GM18517 (cell line): ENCODE results near the gene MCFD2.
"Not testable (repeated sequence)": the region's sequence is repeated elsewhere in the genome, so short reads cannot be mapped to it uniquely, and the experiment has no call there.

Source experiments
- ATAC-seq: cut with Tn5 transposase; IDR thresholded peaks from one replicate; pipeline ENCODE4 v1.9.1; 2021; ENCODE audit warnings: mild to moderate bottlenecking, moderate library complexity; ENCODE audit not compliant: unreplicated experiment

Gene MCFD2

DNA sequence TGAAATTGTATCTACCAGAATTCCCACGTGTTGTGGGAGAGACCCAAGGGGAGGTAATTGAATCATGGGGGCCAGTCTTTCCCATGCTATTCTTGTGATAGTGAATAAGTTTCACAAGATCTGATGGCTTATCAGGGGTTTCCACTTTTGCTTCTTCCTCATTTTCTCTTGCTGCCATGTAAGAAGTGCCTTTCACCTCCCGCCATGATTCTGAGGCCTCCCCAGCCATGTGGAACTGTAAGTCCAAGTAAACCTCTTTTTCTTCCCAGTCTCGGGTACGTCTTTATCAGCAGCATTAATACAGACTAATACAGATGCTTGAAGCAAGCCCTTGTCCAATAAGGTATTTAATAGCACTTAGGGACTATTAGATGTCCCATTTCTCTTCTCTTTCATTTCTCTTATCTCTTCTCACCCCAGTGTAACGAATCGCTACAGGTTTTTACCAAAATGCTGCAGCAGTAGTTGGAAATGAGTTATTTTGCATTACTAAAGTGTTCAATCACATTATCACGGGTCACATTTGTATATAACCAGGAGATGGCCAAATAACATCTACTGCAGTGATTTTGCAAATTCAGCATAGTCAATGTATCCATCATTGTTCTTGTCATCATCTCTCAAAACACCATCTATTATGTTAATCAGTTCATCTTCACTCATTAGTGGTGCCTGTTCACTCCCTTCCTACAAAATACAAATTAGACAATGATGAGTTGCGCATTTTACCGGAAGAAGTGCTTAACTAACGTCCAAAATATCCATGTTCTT is 10.5 kb downstream of the MCFD2 start:
- ATAC-seq = not testable (repeated sequence)

DNA sequence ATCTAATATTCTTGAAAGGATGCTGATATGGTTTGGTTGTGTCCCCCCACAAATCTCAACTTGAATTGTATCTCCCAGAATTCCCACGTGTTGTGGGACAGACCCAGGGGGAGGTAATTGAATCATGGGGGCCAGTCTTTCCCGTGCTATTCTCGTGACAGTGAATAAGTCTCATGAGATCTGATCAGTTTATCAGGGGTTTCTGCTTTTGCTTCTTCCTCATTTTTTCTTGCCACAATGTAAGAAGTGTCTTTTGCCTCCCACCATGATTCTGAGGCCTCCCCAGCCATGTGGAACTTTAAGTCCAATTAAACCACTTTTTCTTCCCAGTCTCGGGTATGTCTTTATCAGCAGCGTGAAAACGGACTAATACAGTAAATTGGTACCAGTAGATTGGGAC is 12.6 kb downstream of the MCFD2 start:
- not testable (repeated sequence) for ATAC-seq

DNA sequence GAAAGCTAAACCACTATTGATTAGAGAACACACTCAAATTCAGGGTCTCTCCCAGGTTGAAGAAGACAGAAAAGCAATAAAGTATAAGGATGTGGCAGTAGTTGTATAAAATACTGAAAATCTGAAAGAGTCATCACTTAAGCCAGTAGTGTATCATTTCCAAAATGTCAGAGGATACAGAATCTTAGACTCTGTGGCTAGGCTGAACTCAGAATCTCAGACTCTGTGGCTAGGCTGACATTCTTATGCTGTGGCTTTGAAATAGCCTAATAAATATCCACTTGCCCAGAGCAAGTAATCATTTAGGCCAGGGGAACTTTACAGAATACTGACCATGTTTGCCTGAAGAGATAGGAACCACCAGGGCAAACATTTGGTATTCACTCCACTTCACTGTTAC is 13.1 kb downstream of the MCFD2 start:
- ATAC-seq = no peak

DNA sequence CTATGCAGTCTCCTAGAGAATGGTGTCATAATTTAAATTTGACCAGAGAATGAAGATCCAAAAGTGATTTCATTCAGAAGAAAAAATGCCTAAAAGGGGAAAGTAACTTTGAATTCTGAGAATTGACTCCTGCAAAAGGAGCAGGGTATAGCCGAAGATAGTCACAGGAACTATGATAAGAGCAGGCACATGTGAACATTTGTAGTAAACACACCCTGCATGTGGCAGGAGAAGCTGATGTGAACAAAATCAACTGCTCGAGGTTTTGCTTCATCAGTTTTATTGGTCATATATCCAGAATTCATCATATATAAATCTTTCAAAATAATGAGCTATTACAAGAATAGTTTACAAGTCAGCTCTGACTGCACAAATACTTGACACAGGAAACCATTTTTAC is 14.0 kb downstream of the MCFD2 start:
- no peak for ATAC-seq

DNA sequence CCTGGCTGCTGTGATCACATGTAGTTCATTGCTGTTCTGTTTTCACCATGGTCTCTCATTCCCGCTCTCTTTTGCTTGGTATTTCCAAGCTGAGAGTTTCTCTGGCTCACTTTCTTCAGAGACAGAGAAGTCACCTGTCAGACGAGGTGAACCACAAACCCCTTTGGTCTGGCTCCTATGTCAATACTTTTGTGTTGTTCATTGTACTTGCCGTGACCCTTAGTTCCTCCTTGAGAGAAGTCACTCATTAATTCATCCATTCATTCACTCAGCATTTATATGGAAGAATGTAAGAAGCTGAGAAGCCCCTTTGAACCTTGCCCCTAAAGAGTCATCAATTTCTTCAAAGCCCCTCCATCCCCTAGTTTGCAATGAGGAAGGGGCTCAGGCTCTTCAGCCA is 15.2 kb downstream of the MCFD2 start:
- ATAC-seq = no peak

DNA sequence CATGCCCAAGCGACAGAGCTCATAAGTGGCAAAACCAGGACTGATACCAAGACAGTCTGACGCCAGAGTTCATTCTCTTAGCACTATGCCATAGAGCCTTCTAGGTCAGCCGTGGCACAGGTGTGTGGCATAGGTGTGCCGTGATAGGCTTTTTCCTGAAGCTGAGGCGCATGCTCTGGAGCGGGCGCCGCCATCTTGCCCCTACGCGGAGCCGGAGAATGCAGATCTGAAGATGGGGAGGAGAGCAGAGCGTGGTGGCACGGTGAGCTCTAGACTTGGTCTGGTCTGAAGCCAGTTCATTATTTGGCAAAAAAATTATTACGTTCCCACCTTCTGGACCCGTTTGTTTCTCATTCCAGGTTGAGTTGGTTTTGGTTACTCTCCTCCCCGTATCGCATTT is 16.6 kb downstream of the MCFD2 start:
- no peak for ATAC-seq

DNA sequence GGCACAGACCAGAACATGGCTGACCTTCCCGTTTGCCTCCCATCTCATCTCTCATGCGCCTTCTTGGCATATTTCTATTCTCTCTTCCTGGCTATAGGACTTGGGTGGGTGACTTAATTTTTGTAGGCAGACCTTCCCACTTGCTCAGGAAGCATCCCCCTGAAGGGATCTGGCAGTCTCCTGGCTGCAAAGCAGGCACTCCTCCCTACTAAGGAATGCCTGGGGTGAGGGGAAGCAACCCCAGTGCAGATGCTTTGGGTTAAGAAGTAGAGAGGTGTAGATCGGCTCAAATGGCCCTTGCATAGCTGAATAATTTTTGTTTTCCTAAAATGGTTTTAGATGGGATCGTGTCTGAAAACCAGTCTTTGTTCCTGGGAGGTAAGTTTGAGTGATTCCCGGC is 17.6 kb downstream of the MCFD2 start:
- no peak for ATAC-seq

DNA sequence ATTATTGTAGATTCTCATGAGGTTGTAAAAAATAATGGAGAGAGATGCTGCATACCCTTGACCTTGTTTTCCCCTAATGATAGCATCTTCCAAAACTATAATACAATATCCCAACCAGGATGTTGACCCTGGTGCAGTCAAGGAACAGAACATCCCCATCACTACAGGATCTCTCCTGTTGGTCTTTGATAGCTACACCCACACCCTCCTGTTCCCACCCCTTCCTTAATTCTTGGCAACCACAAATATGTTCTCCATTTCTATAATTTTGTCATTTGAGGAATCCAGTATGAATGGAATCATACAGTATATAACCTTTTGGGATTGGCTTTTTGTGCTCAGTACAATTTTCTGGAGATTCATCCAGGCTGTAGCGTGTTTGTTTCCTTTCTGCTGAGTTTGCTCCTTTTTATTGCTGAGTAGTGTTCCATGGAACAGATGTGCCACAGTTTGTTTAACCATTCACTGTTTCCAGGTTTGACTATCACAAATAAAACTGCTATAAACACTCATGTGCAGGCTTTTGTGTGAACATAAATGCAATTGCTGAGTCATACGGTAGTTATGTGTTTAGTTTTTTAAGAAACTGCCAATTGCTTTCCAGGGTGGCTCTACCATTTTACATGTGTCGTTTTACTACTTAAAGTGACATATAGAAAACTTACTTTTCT is 22.2 kb downstream of the MCFD2 start:
- no peak for ATAC-seq

DNA sequence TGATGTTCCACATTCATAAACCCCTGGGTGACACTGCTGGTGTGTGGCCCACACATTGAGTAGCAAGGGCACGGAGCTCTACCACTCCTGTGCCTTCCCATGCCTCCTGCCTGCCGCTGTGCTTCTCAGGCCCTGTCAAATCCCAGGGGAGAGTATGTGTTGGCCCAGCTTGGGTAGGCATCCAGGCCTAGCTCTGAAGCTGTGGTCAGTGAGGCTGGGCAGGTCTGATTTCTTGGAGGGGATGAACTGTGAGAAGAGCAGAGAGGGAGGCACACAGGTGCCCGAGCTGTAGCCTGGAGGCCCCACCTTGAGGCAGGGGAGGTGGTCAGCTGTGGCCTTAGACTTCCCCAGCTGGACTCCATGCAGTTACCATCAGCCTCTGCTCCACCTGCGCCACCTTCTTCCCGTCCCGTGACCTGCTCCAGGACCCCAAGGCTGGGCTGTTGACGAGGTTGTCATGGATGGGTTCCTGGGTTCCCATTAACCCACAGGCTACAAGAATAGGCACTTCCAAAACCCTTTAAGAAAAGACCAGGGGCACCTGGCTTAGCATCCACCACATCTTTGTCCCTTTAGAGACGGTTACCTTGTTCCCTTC is 23.6 kb downstream of the MCFD2 start:
- ATAC-seq = no peak

DNA sequence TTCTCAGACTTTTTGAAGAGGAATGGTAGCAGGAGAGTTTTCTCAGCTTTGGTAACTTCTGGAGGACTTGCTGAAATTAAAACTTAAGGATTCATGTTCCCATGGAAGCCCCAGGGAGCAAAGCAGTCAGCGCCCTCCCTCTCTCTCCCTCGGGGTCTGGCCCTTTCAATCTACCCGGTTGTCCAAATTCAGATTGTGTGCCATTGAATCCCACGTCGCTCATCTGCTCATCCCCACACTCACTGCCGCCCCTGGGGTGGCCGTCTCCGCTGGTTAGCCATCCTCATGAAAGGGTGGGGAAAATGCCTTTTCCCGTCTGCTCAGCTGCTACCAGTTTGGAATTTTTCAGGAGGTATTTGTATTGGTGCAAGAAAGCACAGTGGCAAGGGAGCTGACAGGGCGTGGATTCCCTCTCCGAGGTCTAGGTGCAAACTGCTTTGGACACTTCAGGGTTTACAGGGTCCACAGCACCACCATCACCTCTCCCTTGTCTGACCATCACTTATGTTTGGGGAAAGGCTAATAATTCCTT is 27.1 kb downstream of the MCFD2 start:
- no peak for ATAC-seq

DNA sequence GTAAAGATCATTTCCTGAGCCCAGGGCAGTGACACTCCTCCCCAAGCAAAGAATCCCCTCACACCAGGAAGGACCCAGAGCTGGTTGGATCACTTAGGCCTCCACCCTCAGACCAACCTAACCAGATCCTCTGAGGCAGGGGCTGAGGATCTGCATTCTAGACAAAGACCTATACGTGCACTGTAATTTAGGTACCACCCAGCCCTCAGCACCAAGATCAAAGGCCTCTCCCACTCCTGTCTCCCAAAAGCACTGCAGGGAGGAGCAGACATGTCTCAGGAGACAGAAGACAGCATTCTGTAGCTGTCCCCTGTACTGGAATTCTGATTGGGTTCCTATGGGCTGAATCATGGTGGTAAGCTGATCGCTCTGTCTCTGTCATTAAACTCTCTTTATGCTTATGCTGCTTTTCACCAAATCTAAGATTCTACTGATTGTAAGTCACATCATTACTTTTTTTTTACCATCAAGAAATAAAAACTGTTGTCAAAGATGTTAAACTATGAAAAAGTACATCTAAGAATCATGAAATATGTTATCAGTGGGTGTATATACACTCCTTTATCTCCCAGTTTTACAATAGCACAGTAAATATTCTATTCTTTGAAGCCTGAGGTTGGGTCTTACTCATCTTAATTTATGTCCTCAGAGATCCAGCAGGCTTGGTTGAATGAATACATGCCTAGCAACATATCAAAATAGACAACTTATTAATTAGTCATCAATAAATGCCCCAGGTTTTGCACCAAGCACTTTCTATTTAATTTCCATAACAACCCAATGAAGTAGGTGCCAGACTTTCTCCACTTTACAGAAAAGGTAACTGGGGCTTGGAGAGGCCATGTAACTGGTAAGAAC is 28.3 kb downstream of the MCFD2 start:
- no peak for ATAC-seq

DNA sequence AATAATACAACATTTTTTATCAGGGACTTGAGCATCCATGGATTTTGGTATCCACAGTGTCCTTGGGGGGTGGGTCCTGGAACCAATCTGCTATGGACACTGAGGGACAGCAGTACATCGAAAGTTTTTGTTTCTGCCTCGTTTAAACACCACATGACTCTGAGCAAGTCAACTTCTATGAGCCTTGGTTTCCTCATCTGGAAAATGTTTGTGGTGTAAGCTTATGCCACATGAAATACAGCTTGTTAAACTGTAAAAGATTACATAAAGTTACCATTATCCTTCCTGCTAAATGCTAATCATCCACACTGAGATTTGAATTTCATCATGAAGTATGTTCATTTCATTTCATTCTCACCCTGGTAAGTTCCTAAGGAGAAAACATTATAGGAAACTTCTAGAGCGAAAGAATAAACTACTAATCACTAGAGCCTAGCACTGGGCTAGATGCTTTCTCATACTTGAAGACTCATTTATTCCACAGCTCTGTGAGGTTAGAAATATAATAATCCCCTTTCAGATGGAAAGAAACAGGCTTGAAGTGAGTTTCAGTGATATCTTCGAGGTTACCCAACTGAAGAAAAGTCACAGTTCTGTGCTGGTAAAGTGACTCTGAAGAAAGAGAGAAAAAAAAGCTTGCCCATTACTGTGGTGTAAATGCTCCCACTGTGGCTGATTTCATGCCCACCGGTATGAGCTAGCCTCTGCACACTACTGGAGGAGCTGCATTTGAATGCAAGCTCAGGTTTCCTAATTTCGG is 29.2 kb downstream of the MCFD2 start:
- ATAC-seq = no peak

DNA sequence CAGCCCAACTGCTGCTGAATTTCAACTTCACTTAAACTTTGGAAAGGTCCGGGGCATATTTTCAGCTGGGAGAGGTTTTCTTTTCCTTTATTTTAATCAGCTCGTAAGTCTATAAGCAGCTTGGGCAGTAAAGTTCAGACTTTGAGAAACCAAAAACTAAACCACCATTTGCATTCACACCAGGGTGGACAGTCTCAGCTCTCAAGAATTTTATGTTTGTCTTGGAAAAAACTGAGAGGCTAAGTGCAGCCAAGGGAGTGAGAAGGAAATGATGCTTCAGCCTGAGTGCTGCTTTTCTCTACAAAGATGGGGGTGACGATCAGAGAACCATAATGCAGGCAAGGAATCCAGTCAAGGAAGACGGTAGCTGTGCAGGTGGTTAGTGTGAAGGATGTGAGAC is 30.2 kb downstream of the MCFD2 start:
- ATAC-seq = no peak

DNA sequence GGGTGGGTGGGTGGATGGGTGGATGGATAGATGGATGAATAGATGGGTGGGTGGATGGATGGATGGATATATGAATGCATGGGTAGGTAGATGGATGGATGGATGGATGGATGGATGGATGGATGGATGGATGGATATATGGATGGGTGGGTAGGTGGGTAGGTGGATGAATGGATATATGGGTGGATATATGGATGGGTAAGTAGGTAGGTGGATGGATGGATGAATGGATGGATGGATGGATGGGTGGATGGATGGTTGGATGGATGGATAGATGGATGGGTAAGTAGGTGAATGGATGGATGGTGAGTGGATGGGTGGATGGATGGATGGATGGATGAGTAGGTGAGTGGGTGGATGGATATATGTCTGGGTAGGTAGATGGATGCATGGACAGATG is 36.1 kb downstream of the MCFD2 start:
- ATAC-seq = no peak

DNA sequence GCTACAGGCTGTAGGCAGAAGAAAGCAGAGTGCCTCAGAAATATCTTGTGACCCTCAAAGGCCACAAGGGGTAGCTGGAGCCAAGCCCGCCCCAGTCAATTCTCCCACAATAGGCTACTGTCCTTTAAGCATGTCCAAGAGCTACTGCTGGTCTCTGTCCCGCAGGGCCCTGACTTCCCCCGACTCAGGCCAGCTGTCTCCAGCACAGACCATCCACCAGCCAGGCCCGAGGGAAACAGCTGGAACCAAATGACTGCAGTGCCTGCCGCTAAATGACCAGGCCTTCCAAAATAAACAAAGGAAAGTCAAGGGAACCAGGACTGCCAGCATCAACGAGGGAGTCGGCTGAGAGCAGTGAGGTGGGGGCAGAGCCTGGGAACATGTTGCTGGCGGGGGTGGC is 36.7 kb downstream of the MCFD2 start:
- ATAC-seq = no peak

DNA sequence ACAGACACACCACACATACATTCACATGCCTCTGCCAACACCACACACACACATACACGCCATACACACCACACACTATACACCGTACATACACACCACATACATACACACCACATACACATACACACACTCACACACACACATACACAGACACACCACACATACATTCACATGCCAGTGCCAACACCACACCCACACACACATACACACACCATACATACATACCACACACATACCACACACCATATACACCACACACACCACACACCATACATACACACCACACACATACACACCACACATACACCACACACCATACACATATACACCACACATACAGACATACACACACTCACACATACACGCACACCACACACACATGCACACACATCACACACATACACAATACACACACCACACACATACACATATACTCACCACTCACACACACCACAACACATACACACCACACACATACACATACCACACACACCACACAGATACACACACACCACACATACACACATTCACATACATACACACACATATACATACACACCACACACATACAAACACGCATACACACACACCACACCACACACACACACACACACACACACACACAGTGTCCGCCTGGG is 37.2 kb downstream of the MCFD2 start:
- ATAC-seq = no peak

DNA sequence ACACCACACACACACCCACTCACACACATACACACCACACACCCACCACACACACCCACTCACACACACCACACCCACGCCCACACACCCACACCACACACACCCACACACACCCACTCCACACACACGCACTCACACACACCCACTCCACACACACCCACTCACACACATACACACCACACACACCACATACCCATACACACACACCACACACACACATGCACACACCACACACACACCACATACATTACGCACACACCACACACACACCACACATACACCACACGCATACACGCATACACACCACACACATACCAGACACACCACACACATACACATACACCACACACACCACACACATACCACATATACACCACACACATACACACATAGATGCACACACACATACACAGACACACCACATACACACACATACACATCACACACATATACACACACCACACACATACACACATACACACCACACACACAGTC is 37.9 kb downstream of the MCFD2 start:
- no peak for ATAC-seq

DNA sequence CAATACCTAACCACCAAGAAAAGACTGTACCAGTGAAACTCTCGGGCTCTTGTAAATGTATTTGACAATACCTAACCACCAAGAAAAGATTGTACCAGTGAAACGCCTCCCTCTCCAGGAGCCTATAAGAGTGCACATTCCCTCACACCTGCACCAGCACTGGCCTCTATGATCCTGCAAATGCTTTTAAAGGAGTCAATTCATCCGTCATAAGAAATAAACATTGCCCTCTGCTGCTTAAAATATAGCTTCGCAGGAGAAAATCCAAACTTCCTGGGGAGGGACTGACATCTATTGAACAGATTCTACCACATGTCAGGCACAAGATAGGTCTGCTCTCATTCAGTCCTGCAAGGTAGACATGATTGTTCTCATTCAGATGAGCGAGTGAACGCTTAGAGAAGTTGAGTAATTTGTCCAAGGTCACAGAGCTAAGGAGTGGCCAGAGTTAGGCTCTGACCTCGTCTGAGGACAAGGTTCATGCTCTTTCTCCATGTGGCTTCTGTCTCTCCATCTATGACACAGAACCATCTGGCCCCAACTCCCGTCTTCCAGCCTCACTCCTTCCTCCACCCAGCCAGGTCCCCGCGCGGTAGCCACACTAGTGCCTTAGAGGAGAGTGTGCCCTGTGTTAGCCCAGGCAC is 38.7 kb downstream of the MCFD2 start:
- no peak for ATAC-seq
